Right lobe of liver (tissue), 4 donors: ENCODE results near the gene COL5A1.

Experiments
- CTCF ChIP-seq, 4 donors: fragments of 200-600 bp in 3 of 4; fragments of 450-650 bp in 1 of 4; IDR thresholded peaks; one replicate each; pipeline versions ENCODE4 v1.5.1 to v1.8.0; 2016 to 2022; ENCODE audit warnings: antibody characterized with exemption in 4 of 4, mild to moderate bottlenecking in 2 of 4
- POLR2A ChIP-seq: fragments of 450-650 bp; IDR thresholded peaks from one replicate; pipeline ENCODE4 v1.6.1; 2017; ENCODE audit warnings: antibody characterized with exemption, mild to moderate bottlenecking
- donor health status: DM: no; HTN: no; CAD: no.
- donor health status: DM: no; HTN: no; CAD: no.
- donor health status: DM: no; HTN: yes; CAD: no.

GRCh38 chr9:134860510-134860909, 218.9 kb downstream of the COL5A1 start:
- TF ChIP-seq CTCF (IDR thresholded peaks at IDR 0.05) (no peak), POLR2A (no peak)
